Thyroid gland (tissue), 4 donors: ENCODE data around the gene MAPK8. TPM values are rescaled to one million over a fixed set of nuclear protein-coding genes. Genes with fewer than 3 reads are reported as not detected.

ENCODE experiments used
- DNase-seq, 2 donors: peaks; one replicate each; pipeline ENCODE4 v3.0.0-alpha.2; 2019
- H3K27ac ChIP-seq, 3 donors: fragments of 200-600 bp; sonication (generic); 1 replicate in 2 of 3; 2 replicates in 1 of 3; pipeline ENCODE4 v1.5.1; 2016 to 2019; ENCODE audit warnings: mild to moderate bottlenecking in 1 of 3, moderate library complexity in 1 of 3
- H3K27me3 ChIP-seq: fragments of 200-600 bp; sonication (generic); one replicate; pipeline ENCODE4 v1.5.1; 2019
- H3K36me3 ChIP-seq, 2 donors: fragments of 200-600 bp; sonication (generic); one replicate each; pipeline ENCODE4 v1.5.1; 2016 to 2019
- H3K4me1 ChIP-seq, 2 donors: fragments of 200-600 bp; sonication (generic); one replicate each; pipeline ENCODE4 v1.5.1; 2017 to 2019
- H3K4me3 ChIP-seq, 3 donors: fragments of 200-600 bp; sonication (generic); replicated peaks in 1 of 3; 1 replicate in 2 of 3; 2 replicates in 1 of 3; pipeline ENCODE4 v1.5.1; 2016; ENCODE audit warnings: mild to moderate bottlenecking in 1 of 3
- H3K9me3 ChIP-seq: fragments of 200-600 bp; sonication (generic); one replicate; pipeline ENCODE4 v1.5.1; 2017
- POLR2A ChIP-seq, 2 donors: fragments of 450-650 bp; IDR thresholded peaks; one replicate each; pipeline ENCODE4 v1.6.1; 2017; ENCODE audit warnings: antibody characterized with exemption in 2 of 2, mild to moderate bottlenecking in 2 of 2, moderate library complexity in 1 of 2
- WGBS, 2 donors: methylation state at CpG; one replicate each; pipeline ENCODE4 v1.1.5; 2017; 5-methylcytosine and 5-hydroxymethylcytosine counted together
- intact Hi-C: fragments of 100-400 bp; cut with DNase I; formaldehyde crosslinking; loops from one replicate; pipeline ENCODE4 v1.15.1; 2023
- total RNA-seq, 4 donors: library from RNA; depleted of rRNA; stranded (reverse); fragments of >200 nt; gene quantifications; one replicate each; pipeline ENCODE4 v1.2.3, GENCODE V29; 2016
- TF ChIP-seq, protein P1 (sequence below), 6 experiments: fragments of 200-600 bp in 3 of 6; fragments of 450-650 bp in 3 of 6; sonication (generic) in 3 of 6; IDR thresholded peaks; one replicate each; pipeline ENCODE4 v1.5.1; 2016 to 2019; ENCODE audit warnings: antibody characterized with exemption in 6 of 6, mild to moderate bottlenecking in 2 of 6, inconsistent platforms in 1 of 6, moderate library complexity in 1 of 6

MAPK8 gene
- total RNA-seq, 4 donors from 2014 or later = 76.2 to 165 (median 99.0) TPM

DNA sequence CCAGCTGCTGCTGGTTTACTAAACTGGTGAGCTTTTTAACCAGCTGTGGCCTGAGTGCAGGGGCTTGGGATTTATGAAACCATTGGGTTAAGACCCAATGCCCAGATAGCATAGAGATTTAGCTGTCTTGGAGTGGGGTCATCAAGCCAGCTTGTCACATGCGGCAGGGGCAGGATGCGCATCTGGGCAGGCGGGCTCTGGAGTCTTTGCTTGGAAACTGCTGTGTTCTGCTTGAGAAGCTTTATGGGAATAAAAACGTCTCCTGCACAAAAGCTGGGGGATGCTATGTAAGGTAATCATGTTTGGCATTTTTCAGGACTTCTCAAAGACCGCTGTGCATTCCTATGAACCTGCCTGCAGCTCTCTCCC lies 136.3 kb downstream of the MAPK8 start:
- Histone ChIP-seq H3K9me3 (no peaks in the 10 kb centered on the region), H3K27me3 (no peaks in the 10 kb centered on the region), H3K4me1 (peaks cover 35% of the 10 kb centered on the region in 2 donors), H3K4me3 (no peak overlapping the region), H3K36me3 (no peaks in the 10 kb centered on the region), H3K27ac (no peak overlapping the region)
- TF ChIP-seq, protein P1, sequence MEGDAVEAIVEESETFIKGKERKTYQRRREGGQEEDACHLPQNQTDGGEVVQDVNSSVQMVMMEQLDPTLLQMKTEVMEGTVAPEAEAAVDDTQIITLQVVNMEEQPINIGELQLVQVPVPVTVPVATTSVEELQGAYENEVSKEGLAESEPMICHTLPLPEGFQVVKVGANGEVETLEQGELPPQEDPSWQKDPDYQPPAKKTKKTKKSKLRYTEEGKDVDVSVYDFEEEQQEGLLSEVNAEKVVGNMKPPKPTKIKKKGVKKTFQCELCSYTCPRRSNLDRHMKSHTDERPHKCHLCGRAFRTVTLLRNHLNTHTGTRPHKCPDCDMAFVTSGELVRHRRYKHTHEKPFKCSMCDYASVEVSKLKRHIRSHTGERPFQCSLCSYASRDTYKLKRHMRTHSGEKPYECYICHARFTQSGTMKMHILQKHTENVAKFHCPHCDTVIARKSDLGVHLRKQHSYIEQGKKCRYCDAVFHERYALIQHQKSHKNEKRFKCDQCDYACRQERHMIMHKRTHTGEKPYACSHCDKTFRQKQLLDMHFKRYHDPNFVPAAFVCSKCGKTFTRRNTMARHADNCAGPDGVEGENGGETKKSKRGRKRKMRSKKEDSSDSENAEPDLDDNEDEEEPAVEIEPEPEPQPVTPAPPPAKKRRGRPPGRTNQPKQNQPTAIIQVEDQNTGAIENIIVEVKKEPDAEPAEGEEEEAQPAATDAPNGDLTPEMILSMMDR (IDR thresholded peaks at IDR 0.05) = no peak
- no peak for TF ChIP-seq POLR2A (IDR thresholded peaks at IDR 0.05)
- intact Hi-C loops = loop anchor here (10.0 kb wide), 1 partner anchor 212 kb away; no protein-coding TSS in a partner anchor
- 76 to 80% methylated on average over 5 of the region's 5 CpGs for WGBS, 2 donors
- DNase-seq = no peak

DNA sequence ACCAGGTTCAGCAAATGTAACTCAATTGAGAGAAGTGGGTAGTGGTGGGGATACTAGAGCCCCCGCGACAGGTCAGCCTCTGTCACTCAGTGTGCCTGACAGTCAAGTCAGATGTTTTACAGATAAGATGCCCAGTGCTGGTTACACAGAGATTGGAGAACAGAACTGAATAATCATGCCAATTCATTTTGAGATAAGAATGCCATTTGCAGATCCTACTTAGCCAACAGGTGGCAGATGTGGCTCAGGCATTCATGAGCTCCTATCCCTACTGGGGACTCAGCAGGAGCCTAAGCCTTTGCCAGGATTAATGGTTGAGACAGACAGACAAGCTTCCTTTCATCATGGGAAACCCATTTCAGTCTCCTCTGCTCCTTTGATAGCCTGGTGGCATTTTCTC lies 137.8 kb downstream of the MAPK8 start:
- TF ChIP-seq, protein P1 (IDR thresholded peaks at IDR 0.05) = peak in 3 of 6 experiments; percentile 38 to 45 (median 39)
- no peak for TF ChIP-seq POLR2A (IDR thresholded peaks at IDR 0.05)
- 56 to 63% methylated on average over 2 of the region's 2 CpGs for WGBS, 2 donors
- Histone ChIP-seq H3K27ac (peak overlapping the region in 1 of 3 donors; percentile 18), H3K27me3 (no peaks in the 10 kb centered on the region), H3K4me1 (peaks cover 21 to 22% of the 10 kb centered on the region in 2 donors), H3K9me3 (no peaks in the 10 kb centered on the region), H3K36me3 (no peaks in the 10 kb centered on the region), H3K4me3 (no peak overlapping the region)
- intact Hi-C loops = loop anchor here (10.0 kb wide), 1 partner anchor 211 kb away; no protein-coding TSS in a partner anchor
- peak; percentile 58 to 60 for DNase-seq

DNA sequence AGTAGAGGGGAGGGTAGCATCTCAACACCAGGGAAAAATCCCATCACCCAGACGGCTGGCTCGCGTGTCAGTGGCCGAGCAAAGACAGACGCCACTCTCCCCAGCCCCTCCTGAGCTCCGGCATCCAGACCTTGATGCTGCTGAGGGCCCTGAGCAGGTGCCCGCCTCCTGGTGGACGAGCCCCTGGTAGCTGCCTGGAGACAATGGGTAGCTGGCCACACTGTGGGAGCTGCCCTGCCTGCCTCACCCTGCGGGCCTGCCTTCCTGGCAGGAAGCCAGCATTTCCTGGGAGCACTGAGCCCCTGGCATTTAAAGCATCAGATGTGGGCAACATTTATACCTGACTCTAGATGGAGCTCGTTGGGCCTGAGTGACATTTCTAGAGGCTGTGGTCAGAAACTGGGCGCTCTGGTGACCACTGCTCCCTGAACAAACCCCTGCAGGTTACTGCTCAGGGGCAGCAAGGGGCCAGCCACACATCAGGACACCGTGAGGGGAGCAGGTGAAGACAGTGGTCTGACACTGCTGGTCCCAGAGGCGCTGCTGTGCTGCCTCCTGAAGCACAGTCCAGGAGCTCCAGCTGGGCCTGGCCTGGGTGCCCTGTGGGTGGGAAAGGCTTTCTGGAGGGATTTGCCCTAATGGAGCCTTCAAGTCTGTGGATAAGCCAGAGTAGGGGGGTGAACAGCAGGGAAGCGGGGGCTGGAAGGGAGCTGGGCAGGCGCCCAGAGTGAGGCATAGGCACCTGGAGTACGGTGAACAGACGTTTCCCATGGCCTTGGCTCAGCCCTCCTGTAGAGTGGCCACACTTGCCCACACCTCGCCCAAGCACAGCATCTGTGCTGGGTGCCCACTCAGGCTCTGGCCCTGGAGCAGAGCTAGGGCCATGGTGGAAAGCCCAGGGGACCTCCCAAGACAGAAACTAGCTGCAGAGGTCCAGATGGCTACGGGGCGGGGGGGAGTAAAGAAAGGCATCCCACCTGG lies 138.7 kb downstream of the MAPK8 start:
- H3K9me3 ChIP-seq = no peaks in the 10 kb centered on the region
- no peaks in the 10 kb centered on the region for H3K27me3 ChIP-seq
- peaks cover 14% of the 10 kb centered on the region in 2 donors for H3K4me1 ChIP-seq
- H3K36me3 ChIP-seq = no peaks in the 10 kb centered on the region
- H3K27ac ChIP-seq = peak overlapping the region; percentile 18 to 43 (median 34)
- peak in 1 of 2 donors; percentile 12 for TF ChIP-seq POLR2A (IDR thresholded peaks at IDR 0.05)
- TF ChIP-seq, protein P1 (IDR thresholded peaks at IDR 0.05) = peak in 3 of 6 experiments; percentile 32 to 42 (median 36)
- 69 to 79% methylated on average over 16 to 17 of the region's 20 CpGs for WGBS, 2 donors
- intact Hi-C loops = loop anchor here (10.0 kb wide), 1 partner anchor 210 kb away; no protein-coding TSS in a partner anchor
- peak; percentile 88 for DNase-seq
- H3K4me3 ChIP-seq = no peak overlapping the region

DNA sequence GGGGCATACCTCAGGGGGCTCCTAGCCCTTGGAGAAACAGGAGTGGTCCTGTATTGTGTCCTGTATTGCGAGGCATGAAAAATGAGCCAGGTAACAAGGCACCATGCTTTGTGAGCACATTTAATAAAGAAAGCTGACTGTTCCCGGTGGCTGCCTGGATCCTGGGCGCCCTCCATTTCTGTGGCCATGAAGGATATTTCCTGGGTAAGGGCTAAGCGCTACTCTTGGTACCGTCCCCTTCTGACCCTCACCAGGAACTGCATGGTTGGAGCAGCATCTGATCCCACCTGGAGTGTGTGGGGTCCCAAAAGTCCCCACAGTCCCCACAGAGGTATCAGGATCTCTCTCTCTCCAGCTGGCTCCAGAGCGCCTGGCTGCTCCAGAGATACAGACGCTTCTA lies 139.5 kb downstream of the MAPK8 start:
- H3K4me3 ChIP-seq = no peak overlapping the region
- H3K27me3 ChIP-seq = no peaks in the 10 kb centered on the region
- no peaks in the 10 kb centered on the region for H3K36me3 ChIP-seq
- TF ChIP-seq, protein P1 (IDR thresholded peaks at IDR 0.05) = no peak
- no peak for TF ChIP-seq POLR2A (IDR thresholded peaks at IDR 0.05)
- peaks cover 9 to 10% of the 10 kb centered on the region in 2 donors for H3K4me1 ChIP-seq
- H3K9me3 ChIP-seq = no peaks in the 10 kb centered on the region
- intact Hi-C loops = loop anchor here (10.0 kb wide), 1 partner anchor 209 kb away; no protein-coding TSS in a partner anchor
- no peak for DNase-seq
- 83 to 96% methylated on average over 7 of the region's 7 CpGs for WGBS, 2 donors
- peak overlapping the region in 1 of 3 donors; percentile 18 for H3K27ac ChIP-seq
